ENCODE measurements around the gene MAGOHB.

MAGOHB gene

GRCh38 chr12:10623131-10623530, 9.7 kb upstream of the MAGOHB start:
- no peak for DNase-seq (ENCODE audit: low read depth, low spot score)
- Histone ChIP-seq H3K9me3 (ENCODE audit: insufficient read depth, low read length) (no peaks in the 10 kb centered on the region), H3K4me1 (ENCODE audit: insufficient read depth, insufficient read length) (no peaks in the 10 kb centered on the region), H3K4me3 (ENCODE audit: insufficient read length, low read depth) (no peak overlapping the region), H3K36me3 (ENCODE audit: insufficient read depth, insufficient read length, low read length) (peaks cover 3% of the 10 kb centered on the region), H3K9ac (ENCODE audit: insufficient read length, low read depth) (no peak overlapping the region), H3K27me3 (ENCODE audit: insufficient read depth, insufficient read length) (no peaks in the 10 kb centered on the region)
- TF ChIP-seq YY1 (IDR thresholded peaks at IDR 0.05; ENCODE audit: insufficient read depth, insufficient read length) (no peak), ZNF274 (IDR thresholded peaks at IDR 0.05; ENCODE audit: low read depth, low read length) (no peak), SUZ12 (IDR thresholded peaks at IDR 0.05; ENCODE audit: extremely low read depth, insufficient read depth, insufficient read length) (no peak)

GRCh38 chr12:10621278-10621677, 7.9 kb upstream of the MAGOHB start:
- no peak for DNase-seq (ENCODE audit: low read depth, low spot score)
- Histone ChIP-seq H3K4me3 (ENCODE audit: insufficient read length, low read depth) (no peak overlapping the region), H3K9ac (ENCODE audit: insufficient read length, low read depth) (no peak overlapping the region), H3K27me3 (ENCODE audit: insufficient read depth, insufficient read length) (no peaks in the 10 kb centered on the region), H3K36me3 (ENCODE audit: insufficient read depth, insufficient read length, low read length) (peaks cover 3% of the 10 kb centered on the region), H3K9me3 (ENCODE audit: insufficient read depth, low read length) (no peaks in the 10 kb centered on the region), H3K4me1 (ENCODE audit: insufficient read depth, insufficient read length) (no peaks in the 10 kb centered on the region)
- TF ChIP-seq YY1 (IDR thresholded peaks at IDR 0.05; ENCODE audit: insufficient read depth, insufficient read length) (no peak), SUZ12 (IDR thresholded peaks at IDR 0.05; ENCODE audit: extremely low read depth, insufficient read depth, insufficient read length) (no peak), ZNF274 (IDR thresholded peaks at IDR 0.05; ENCODE audit: low read depth, low read length) (no peak)

- no peak overlapping the region for H3K9ac ChIP-seq (ENCODE audit: insufficient read length, low read depth)
- no peak for TF ChIP-seq SUZ12 (IDR thresholded peaks at IDR 0.05; ENCODE audit: extremely low read depth, insufficient read depth, insufficient read length)
- TF ChIP-seq YY1 (IDR thresholded peaks at IDR 0.05; ENCODE audit: insufficient read depth, insufficient read length): no peak
- no peak for TF ChIP-seq ZNF274 (IDR thresholded peaks at IDR 0.05; ENCODE audit: low read depth, low read length)
- H3K9me3 ChIP-seq (ENCODE audit: insufficient read depth, low read length): no peaks in the 10 kb centered on the region
- H3K36me3 ChIP-seq (ENCODE audit: insufficient read depth, insufficient read length, low read length): peaks cover 3% of the 10 kb centered on the region
- no peak for DNase-seq (ENCODE audit: low read depth, low spot score)
- H3K4me3 ChIP-seq (ENCODE audit: insufficient read length, low read depth): no peak overlapping the region
- H3K4me1 ChIP-seq (ENCODE audit: insufficient read depth, insufficient read length): no peaks in the 10 kb centered on the region
- no peaks in the 10 kb centered on the region for H3K27me3 ChIP-seq (ENCODE audit: insufficient read depth, insufficient read length)
Measured at GRCh38 chr12:10620078-10620779, 6.8 kb upstream of the MAGOHB start.

GRCh38 chr12:10618338-10618987, 5.1 kb upstream of the MAGOHB start:
- TF ChIP-seq ZNF274 (IDR thresholded peaks at IDR 0.05; ENCODE audit: low read depth, low read length) (no peak), YY1 (IDR thresholded peaks at IDR 0.05; ENCODE audit: insufficient read depth, insufficient read length) (no peak), SUZ12 (IDR thresholded peaks at IDR 0.05; ENCODE audit: extremely low read depth, insufficient read depth, insufficient read length) (no peak)
- H3K36me3 ChIP-seq (ENCODE audit: insufficient read depth, insufficient read length, low read length): peaks cover 3% of the 10 kb centered on the region
- no peaks in the 10 kb centered on the region for H3K4me1 ChIP-seq (ENCODE audit: insufficient read depth, insufficient read length)
- H3K4me3 ChIP-seq (ENCODE audit: insufficient read length, low read depth): no peak overlapping the region
- no peak for DNase-seq (ENCODE audit: low read depth, low spot score)
- no peak overlapping the region for H3K9ac ChIP-seq (ENCODE audit: insufficient read length, low read depth)
- H3K27me3 ChIP-seq (ENCODE audit: insufficient read depth, insufficient read length): no peaks in the 10 kb centered on the region
- no peaks in the 10 kb centered on the region for H3K9me3 ChIP-seq (ENCODE audit: insufficient read depth, low read length)

GRCh38 chr12:10617863-10618262, 4.5 kb upstream of the MAGOHB start:
- Histone ChIP-seq H3K27me3 (ENCODE audit: insufficient read depth, insufficient read length) (no peaks in the 10 kb centered on the region), H3K9me3 (ENCODE audit: insufficient read depth, low read length) (no peaks in the 10 kb centered on the region), H3K4me3 (ENCODE audit: insufficient read length, low read depth) (no peak overlapping the region), H3K36me3 (ENCODE audit: insufficient read depth, insufficient read length, low read length) (peaks cover 3% of the 10 kb centered on the region), H3K9ac (ENCODE audit: insufficient read length, low read depth) (no peak overlapping the region), H3K4me1 (ENCODE audit: insufficient read depth, insufficient read length) (no peaks in the 10 kb centered on the region)
- TF ChIP-seq SUZ12 (IDR thresholded peaks at IDR 0.05; ENCODE audit: extremely low read depth, insufficient read depth, insufficient read length): no peak
- no peak for TF ChIP-seq YY1 (IDR thresholded peaks at IDR 0.05; ENCODE audit: insufficient read depth, insufficient read length)
- no peak for TF ChIP-seq ZNF274 (IDR thresholded peaks at IDR 0.05; ENCODE audit: low read depth, low read length)
- no peak for DNase-seq (ENCODE audit: low read depth, low spot score)

GRCh38 chr12:10615532-10615931, 2.1 kb upstream of the MAGOHB start:
- DNase-seq (ENCODE audit: low read depth, low spot score): no peak
- H3K27me3 ChIP-seq (ENCODE audit: insufficient read depth, insufficient read length): no peaks in the 10 kb centered on the region
- H3K4me3 ChIP-seq (ENCODE audit: insufficient read length, low read depth): no peak overlapping the region
- H3K9ac ChIP-seq (ENCODE audit: insufficient read length, low read depth): no peak overlapping the region
- TF ChIP-seq SUZ12 (IDR thresholded peaks at IDR 0.05; ENCODE audit: extremely low read depth, insufficient read depth, insufficient read length) (no peak), YY1 (IDR thresholded peaks at IDR 0.05; ENCODE audit: insufficient read depth, insufficient read length) (no peak), ZNF274 (IDR thresholded peaks at IDR 0.05; ENCODE audit: low read depth, low read length) (no peak)
- no peaks in the 10 kb centered on the region for H3K9me3 ChIP-seq (ENCODE audit: insufficient read depth, low read length)
- H3K4me1 ChIP-seq (ENCODE audit: insufficient read depth, insufficient read length): no peaks in the 10 kb centered on the region
- H3K36me3 ChIP-seq (ENCODE audit: insufficient read depth, insufficient read length, low read length): peaks cover 26% of the 10 kb centered on the region

- H3K9me3 ChIP-seq (ENCODE audit: insufficient read depth, low read length): no peaks in the 10 kb centered on the region
- no peaks in the 10 kb centered on the region for H3K4me1 ChIP-seq (ENCODE audit: insufficient read depth, insufficient read length)
- H3K9ac ChIP-seq (ENCODE audit: insufficient read length, low read depth): peak overlapping the region; percentile 94
- TF ChIP-seq SUZ12 (IDR thresholded peaks at IDR 0.05; ENCODE audit: extremely low read depth, insufficient read depth, insufficient read length): no peak
- no peak for TF ChIP-seq YY1 (IDR thresholded peaks at IDR 0.05; ENCODE audit: insufficient read depth, insufficient read length)
- TF ChIP-seq ZNF274 (IDR thresholded peaks at IDR 0.05; ENCODE audit: low read depth, low read length): no peak
- peaks cover 38% of the 10 kb centered on the region for H3K36me3 ChIP-seq (ENCODE audit: insufficient read depth, insufficient read length, low read length)
- no peak for DNase-seq (ENCODE audit: low read depth, low spot score)
- no peaks in the 10 kb centered on the region for H3K27me3 ChIP-seq (ENCODE audit: insufficient read depth, insufficient read length)
- H3K4me3 ChIP-seq (ENCODE audit: insufficient read length, low read depth): peak overlapping the region; percentile 91
Measured at GRCh38 chr12:10614056-10614370, 604 bp upstream of the MAGOHB start.

Measured in NT2/D1 (cell line).